SU-DHL-6 (cell line): ENCODE data around the gene NDUFS7.

Source experiments
- H2AFZ ChIP-seq: fragments of 200-600 bp; sonication (generic); 2 replicates; pipeline ENCODE4 v1.6.1; 2014; ENCODE audit warnings: low read depth, mild to moderate bottlenecking, moderate library complexity, mixed read lengths, antibody characterized with exemption, low read length; ENCODE audit not compliant: severe bottlenecking
- H3F3A ChIP-seq: fragments of 200-600 bp; shearing (Covaris generic); 2 replicates; pipeline ENCODE4 v1.6.0; 2016; ENCODE audit warnings: antibody characterized with exemption, mild to moderate bottlenecking; ENCODE audit not compliant: insufficient read depth
- H3K27ac ChIP-seq: fragments of 200-600 bp; sonication (generic); 2 replicates; pipeline ENCODE4 v1.5.1; 2016; ENCODE audit warnings: low read depth, mild to moderate bottlenecking, low read length, moderate library complexity, mixed read lengths
- H3K27me3 ChIP-seq: fragments of 200-600 bp; sonication (generic), shearing (Covaris generic); 2 replicates; pipeline ENCODE4 v1.6.0; 2014; ENCODE audit warnings: mild to moderate bottlenecking, low read length
- H3K36me3 ChIP-seq: fragments of 200-600 bp; sonication (generic); 2 replicates; pipeline ENCODE4 v1.6.1; 2014; ENCODE audit warnings: mild to moderate bottlenecking, low read length, mixed read lengths
- H3K4me2 ChIP-seq: fragments of 300-600, 200-600 bp; shearing (Covaris generic), sonication (generic); 2 replicates; pipeline ENCODE4 v1.6.0; 2014; ENCODE audit warnings: low read length, low read depth, mild to moderate bottlenecking; ENCODE audit not compliant: poor library complexity, severe bottlenecking
- H3K4me3 ChIP-seq: fragments of 200-600 bp; sonication (generic); 2 replicates; pipeline ENCODE4 v1.5.1; 2014; ENCODE audit warnings: antibody characterized with exemption, low read length, mild to moderate bottlenecking, mixed read lengths; ENCODE audit not compliant: insufficient read depth, poor library complexity, severe bottlenecking
- H3K79me2 ChIP-seq: fragments of 200-600 bp; sonication (generic); 2 replicates; pipeline ENCODE4 v1.6.1; 2014; ENCODE audit warnings: mild to moderate bottlenecking, low read length, moderate library complexity; ENCODE audit not compliant: insufficient read depth
- H3K9ac ChIP-seq: fragments of 200-600 bp; sonication (generic); 2 replicates; pipeline ENCODE4 v1.7.0; 2014; ENCODE audit warnings: mild to moderate bottlenecking, low read length
- H3K9me2 ChIP-seq: fragments of 200-600 bp; sonication (generic); replicated peaks from 2 replicates; pipeline ENCODE4 v1.6.1; 2014; ENCODE audit warnings: low read length; ENCODE audit not compliant: insufficient read depth
- H3K9me3 ChIP-seq: fragments of 200-600 bp; sonication (generic); 2 replicates; pipeline ENCODE4 v1.6.1; 2014; ENCODE audit warnings: low read length, mixed read lengths; ENCODE audit not compliant: insufficient read depth
- H4K20me1 ChIP-seq: fragments of 200-600 bp; sonication (generic); 2 replicates; pipeline ENCODE4 v1.6.1; 2014; ENCODE audit warnings: low read depth, mild to moderate bottlenecking, antibody characterized with exemption, low read length, moderate library complexity, mixed read lengths
- CTCF ChIP-seq: fragments of 200-600 bp; sonication (generic); IDR thresholded peaks from one replicate; pipeline ENCODE4 v1.5.1; 2017; ENCODE audit warnings: antibody characterized with exemption, mild to moderate bottlenecking, low read length, moderate library complexity; ENCODE audit not compliant: insufficient read depth, poor library complexity, severe bottlenecking
- EZH2phosphoT487 ChIP-seq: fragments of 200-600 bp; sonication (generic), shearing (Covaris generic); conservative IDR thresholded peaks from 2 replicates; pipeline ENCODE4 v1.6.1; 2018; ENCODE audit warnings: mild to moderate bottlenecking, antibody characterized with exemption, low read length, moderate library complexity, mixed read lengths

The NDUFS7 gene

GRCh38 chr19:1392939-1393530 lies 9.3 kb downstream of the NDUFS7 start:
- H3K9ac ChIP-seq, result no peak overlapping the region
- no peaks in the 10 kb centered on the region for H3K79me2 ChIP-seq
- H3K4me3 ChIP-seq, result no peak overlapping the region
- H3K36me3 ChIP-seq, result no peaks in the 10 kb centered on the region
- no peak overlapping the region for H3K4me2 ChIP-seq
- no peaks in the 10 kb centered on the region for H3K9me3 ChIP-seq
- H3K27me3 ChIP-seq, result no peaks in the 10 kb centered on the region
- H3K27ac ChIP-seq, result no peak overlapping the region
- H2AFZ ChIP-seq, result no peak overlapping the region
- H3K9me2 ChIP-seq, result no peaks in the 10 kb centered on the region
- H3F3A ChIP-seq, result no peaks in the 10 kb centered on the region
- no peak for TF ChIP-seq EZH2phosphoT487
- no peak for TF ChIP-seq CTCF
- H4K20me1 ChIP-seq, result no peaks in the 10 kb centered on the region

- no peak overlapping the region for H3K4me2 ChIP-seq
- no peak overlapping the region for H3K9ac ChIP-seq
- no peak for TF ChIP-seq CTCF
- no peak for TF ChIP-seq EZH2phosphoT487
- no peaks in the 10 kb centered on the region for H4K20me1 ChIP-seq
- H2AFZ ChIP-seq, result no peak overlapping the region
- H3F3A ChIP-seq, result 0 out of 2 replicates have a peak, but pooled peaks cover 2% of the 10 kb centered on the region
- H3K4me3 ChIP-seq, result no peak overlapping the region
- H3K9me3 ChIP-seq, result no peaks in the 10 kb centered on the region
- H3K79me2 ChIP-seq, result no peaks in the 10 kb centered on the region
- H3K36me3 ChIP-seq, result no peaks in the 10 kb centered on the region
- H3K27me3 ChIP-seq, result no peaks in the 10 kb centered on the region
- no peaks in the 10 kb centered on the region for H3K9me2 ChIP-seq
- H3K27ac ChIP-seq, result no peak overlapping the region
Measured at GRCh38 chr19:1393841-1394240, 10.1 kb downstream of the NDUFS7 start.

- TF ChIP-seq CTCF (no peak), EZH2phosphoT487 (no peak)
- Histone ChIP-seq H3K27me3 (no peaks in the 10 kb centered on the region), H3K9ac (no peak overlapping the region), H3K9me3 (no peaks in the 10 kb centered on the region), H4K20me1 (no peaks in the 10 kb centered on the region), H3K79me2 (0 out of 2 replicates have a peak, but pooled peaks cover under 1% of the 10 kb centered on the region), H3F3A (0 out of 2 replicates have a peak, but pooled peaks cover 4% of the 10 kb centered on the region), H3K4me3 (no peak overlapping the region), H3K4me2 (no peak overlapping the region), H3K9me2 (no peaks in the 10 kb centered on the region), H2AFZ (no peak overlapping the region), H3K36me3 (no peaks in the 10 kb centered on the region), H3K27ac (no peak overlapping the region)
Measured at GRCh38 chr19:1394252-1395193, 10.8 kb downstream of the NDUFS7 start.
